ENCODE data around the gene MGRN1. TPM values are rescaled to one million over a fixed set of nuclear protein-coding genes. Genes with fewer than 3 reads are reported as not detected.

The MGRN1 gene
- total and polyA plus RNA-seq, 2 donors from 2014 or later, result 19.7 to 90.8 TPM

DNA sequence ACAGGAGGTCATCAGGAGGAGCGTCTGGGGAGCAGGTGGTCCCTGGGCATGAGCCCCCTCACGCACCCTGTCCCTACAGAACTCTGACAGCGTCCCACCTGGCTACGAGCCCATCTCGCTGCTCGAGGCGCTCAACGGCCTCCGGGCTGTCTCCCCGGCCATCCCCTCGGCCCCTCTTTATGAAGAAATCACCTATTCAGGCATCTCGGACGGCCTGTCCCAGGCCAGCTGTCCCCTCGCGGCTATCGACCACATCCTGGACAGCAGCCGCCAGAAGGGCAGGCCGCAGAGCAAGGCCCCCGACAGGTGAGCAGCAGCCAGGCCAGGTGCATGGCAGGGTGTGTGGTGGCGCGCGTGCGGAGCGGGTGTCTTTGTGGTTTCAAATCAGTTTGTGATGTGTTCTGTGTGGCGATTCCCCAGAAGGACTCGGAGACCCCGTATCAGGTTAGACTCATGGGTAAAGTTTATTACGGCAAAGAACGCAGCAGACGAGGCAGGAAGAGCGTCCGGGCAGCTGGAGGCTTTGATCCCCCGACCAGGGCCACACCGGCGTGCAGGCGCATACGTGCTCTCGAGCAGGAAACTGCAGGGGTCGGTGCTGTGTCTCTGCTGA is 57.0 kb downstream of the MGRN1 start:
- Histone ChIP-seq H3K9me3 (ENCODE audit: control insufficient read depth in 2 of 3, insufficient read depth in 1 of 3, low read length in 3 of 3) (no peaks in the 10 kb centered on the region), H3K27ac (ENCODE audit: low read depth in 2 of 2, low read length in 2 of 2) (no peak overlapping the region), H3K4me1 (ENCODE audit: control insufficient read depth in 2 of 3, insufficient read depth in 2 of 3, low read depth in 1 of 3, low read length in 3 of 3) (peaks cover 0 to 14% (median 7%) of the 10 kb centered on the region in 3 donors), H3K9ac (ENCODE audit: low read length in 3 of 3) (no peak overlapping the region), H3K27me3 (ENCODE audit: control insufficient read depth, insufficient read depth, low read length) (no peaks in the 10 kb centered on the region), H3K4me3 (ENCODE audit: low read length in 3 of 3) (no peak overlapping the region), H3K36me3 (ENCODE audit: control insufficient read depth in 2 of 3, insufficient read depth in 3 of 3, low read length in 3 of 3) (peaks cover 0 to 6% (median 4%) of the 10 kb centered on the region in 3 donors)
- peak in 2 of 5 donors; percentile 21 to 52 for DNase-seq
- TF ChIP-seq, protein P1, sequence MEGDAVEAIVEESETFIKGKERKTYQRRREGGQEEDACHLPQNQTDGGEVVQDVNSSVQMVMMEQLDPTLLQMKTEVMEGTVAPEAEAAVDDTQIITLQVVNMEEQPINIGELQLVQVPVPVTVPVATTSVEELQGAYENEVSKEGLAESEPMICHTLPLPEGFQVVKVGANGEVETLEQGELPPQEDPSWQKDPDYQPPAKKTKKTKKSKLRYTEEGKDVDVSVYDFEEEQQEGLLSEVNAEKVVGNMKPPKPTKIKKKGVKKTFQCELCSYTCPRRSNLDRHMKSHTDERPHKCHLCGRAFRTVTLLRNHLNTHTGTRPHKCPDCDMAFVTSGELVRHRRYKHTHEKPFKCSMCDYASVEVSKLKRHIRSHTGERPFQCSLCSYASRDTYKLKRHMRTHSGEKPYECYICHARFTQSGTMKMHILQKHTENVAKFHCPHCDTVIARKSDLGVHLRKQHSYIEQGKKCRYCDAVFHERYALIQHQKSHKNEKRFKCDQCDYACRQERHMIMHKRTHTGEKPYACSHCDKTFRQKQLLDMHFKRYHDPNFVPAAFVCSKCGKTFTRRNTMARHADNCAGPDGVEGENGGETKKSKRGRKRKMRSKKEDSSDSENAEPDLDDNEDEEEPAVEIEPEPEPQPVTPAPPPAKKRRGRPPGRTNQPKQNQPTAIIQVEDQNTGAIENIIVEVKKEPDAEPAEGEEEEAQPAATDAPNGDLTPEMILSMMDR (IDR thresholded peaks at IDR 0.05; ENCODE audit: borderline replicate concordance, extremely low read depth, insufficient read depth), result no peak
- intact Hi-C loops (cut with DNase I), result no loop called here
- no peak for FAIRE-seq

DNA sequence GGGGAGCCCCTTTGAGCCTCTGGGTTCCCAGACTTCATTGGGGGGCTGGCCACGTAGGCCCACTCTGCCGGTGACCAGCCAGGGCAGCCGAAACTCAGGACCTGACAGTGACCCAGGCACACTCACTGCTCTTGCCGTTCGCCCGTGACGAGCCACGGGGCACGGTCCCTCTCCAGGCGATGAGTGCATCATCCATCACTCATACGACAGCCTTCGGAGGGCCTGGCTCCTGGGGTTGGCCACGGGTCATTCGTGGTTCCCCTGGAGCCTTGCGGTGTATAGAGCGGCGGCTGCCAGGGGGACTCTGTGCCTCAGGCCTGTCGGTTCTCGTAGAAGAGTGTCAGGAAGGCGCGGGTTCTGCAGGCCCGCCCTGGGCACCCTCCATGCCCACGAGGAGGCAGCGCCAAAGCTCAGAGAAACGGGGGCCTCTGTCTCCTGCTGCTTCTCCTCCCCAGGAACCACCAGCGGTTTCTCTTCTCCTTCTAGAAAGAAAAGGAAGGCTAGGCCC is 57.5 kb downstream of the MGRN1 start:
- Histone ChIP-seq H3K27ac (ENCODE audit: low read depth in 2 of 2, low read length in 2 of 2) (no peak overlapping the region), H3K9ac (ENCODE audit: low read length in 3 of 3) (no peak overlapping the region), H3K27me3 (ENCODE audit: control insufficient read depth, insufficient read depth, low read length) (no peaks in the 10 kb centered on the region), H3K4me1 (ENCODE audit: control insufficient read depth in 2 of 3, insufficient read depth in 2 of 3, low read depth in 1 of 3, low read length in 3 of 3) (peaks cover 0 to 10% (median 7%) of the 10 kb centered on the region in 3 donors), H3K4me3 (ENCODE audit: low read length in 3 of 3) (no peak overlapping the region), H3K9me3 (ENCODE audit: control insufficient read depth in 2 of 3, insufficient read depth in 1 of 3, low read length in 3 of 3) (no peaks in the 10 kb centered on the region), H3K36me3 (ENCODE audit: control insufficient read depth in 2 of 3, insufficient read depth in 3 of 3, low read length in 3 of 3) (peaks cover 0 to 6% (median 4%) of the 10 kb centered on the region in 3 donors)
- intact Hi-C loops (cut with DNase I), result no loop called here
- FAIRE-seq, result no peak
- TF ChIP-seq, protein P1 (IDR thresholded peaks at IDR 0.05; ENCODE audit: borderline replicate concordance, extremely low read depth, insufficient read depth), result no peak
- DNase-seq, result peak in 4 of 5 donors; percentile 30 to 64 (median 48)

DNA sequence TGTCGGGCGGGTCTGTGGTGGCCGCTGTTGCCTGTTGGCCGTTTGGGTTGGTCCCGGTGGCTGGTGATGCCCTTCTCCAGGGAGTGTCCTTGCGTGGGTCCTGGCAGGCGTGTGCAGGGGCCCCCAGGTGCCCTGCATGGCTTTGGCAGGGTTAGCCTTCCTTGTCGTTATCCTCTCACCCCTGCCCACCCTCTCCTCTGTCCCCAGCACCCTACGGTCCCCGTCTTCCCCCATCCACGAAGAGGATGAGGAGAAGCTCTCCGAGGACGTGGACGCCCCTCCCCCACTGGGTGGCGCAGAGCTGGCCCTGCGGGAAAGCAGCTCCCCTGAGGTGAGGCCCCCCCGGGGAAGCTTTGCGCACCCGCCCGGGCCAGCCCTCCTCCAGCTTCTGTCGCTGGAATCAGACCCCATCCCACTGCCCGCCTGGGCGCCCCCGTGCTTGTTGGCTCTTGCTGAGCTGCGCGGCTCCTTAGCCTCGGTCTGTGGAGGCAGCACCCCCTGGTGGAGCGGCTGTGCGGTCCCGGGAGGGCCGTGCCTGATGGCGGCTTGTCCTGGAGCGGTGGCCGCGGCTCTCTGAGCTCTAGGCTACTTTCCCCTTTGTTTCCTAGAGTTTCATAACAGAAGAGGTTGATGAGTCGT is 58.1 kb downstream of the MGRN1 start:
- peaks cover 0 to 6% (median 4%) of the 10 kb centered on the region in 3 donors for H3K36me3 ChIP-seq (ENCODE audit: control insufficient read depth in 2 of 3, insufficient read depth in 3 of 3, low read length in 3 of 3)
- H3K27ac ChIP-seq (ENCODE audit: low read depth in 2 of 2, low read length in 2 of 2), result no peak overlapping the region
- no peaks in the 10 kb centered on the region for H3K9me3 ChIP-seq (ENCODE audit: control insufficient read depth in 2 of 3, insufficient read depth in 1 of 3, low read length in 3 of 3)
- no peaks in the 10 kb centered on the region for H3K27me3 ChIP-seq (ENCODE audit: control insufficient read depth, insufficient read depth, low read length)
- peak; percentile 86 to 92 (median 92) for DNase-seq
- H3K4me3 ChIP-seq (ENCODE audit: low read length in 3 of 3), result no peak overlapping the region
- no peak for FAIRE-seq
- intact Hi-C loops (cut with DNase I), result no loop called here
- no peak overlapping the region for H3K9ac ChIP-seq (ENCODE audit: low read length in 3 of 3)
- H3K4me1 ChIP-seq (ENCODE audit: control insufficient read depth in 2 of 3, insufficient read depth in 2 of 3, low read depth in 1 of 3, low read length in 3 of 3), result peaks cover 0 to 10% (median 7%) of the 10 kb centered on the region in 3 donors
- TF ChIP-seq, protein P1 (IDR thresholded peaks at IDR 0.05; ENCODE audit: borderline replicate concordance, extremely low read depth, insufficient read depth), result peak; percentile 61

Measured in kidney (tissue), 14 donors.